ENCODE results near the gene CASZ1.

CASZ1 gene

DNA sequence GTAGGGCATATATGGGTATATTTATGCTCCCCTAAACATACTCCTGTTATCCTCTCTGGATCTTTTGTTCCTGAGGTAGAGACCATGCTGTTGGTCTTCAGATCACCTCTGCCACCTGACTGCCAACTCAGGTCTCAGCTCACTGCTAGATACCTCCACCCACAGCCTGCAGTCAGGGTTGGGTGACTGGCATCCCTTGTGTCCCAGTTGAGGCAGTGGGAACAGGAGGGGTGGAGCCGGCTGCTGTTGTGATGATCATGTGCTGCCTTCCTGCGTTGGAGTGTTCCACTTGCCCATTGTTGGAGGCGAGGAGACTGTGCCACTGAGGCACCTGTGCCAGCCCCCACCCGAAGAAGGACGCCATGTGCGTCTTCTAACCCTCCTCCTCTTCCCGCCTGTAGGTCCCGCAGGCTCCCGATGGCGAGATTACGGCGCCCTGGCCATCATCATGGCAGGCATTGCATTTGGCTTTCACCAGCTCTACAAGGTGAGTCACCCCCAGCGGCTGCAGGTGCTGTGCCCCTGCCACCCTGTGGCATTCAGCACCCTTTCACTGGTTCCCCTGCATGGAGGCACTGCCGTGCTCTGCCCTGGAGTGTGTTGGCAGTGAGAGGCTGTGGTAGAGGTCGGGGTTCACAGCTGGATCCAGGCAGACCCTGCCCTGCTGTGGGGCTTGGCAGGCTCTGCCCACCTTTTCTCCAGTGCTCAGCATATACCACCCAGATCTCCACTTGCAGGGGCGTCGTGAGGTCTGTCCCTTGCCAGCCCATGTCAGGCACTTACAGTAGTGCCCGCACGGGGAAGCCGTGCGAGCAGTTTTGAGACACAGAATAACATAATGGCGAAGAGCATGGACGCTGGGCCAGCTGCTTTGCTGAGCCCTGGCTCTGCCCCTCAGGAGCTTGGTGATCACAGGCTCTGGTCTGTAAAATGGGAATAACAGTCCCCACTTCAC is 178.2 kb downstream of the CASZ1 start:
- H3K36me3 ChIP-seq, result peaks cover 5% of the 10 kb centered on the region
- TF ChIP-seq, protein P1, sequence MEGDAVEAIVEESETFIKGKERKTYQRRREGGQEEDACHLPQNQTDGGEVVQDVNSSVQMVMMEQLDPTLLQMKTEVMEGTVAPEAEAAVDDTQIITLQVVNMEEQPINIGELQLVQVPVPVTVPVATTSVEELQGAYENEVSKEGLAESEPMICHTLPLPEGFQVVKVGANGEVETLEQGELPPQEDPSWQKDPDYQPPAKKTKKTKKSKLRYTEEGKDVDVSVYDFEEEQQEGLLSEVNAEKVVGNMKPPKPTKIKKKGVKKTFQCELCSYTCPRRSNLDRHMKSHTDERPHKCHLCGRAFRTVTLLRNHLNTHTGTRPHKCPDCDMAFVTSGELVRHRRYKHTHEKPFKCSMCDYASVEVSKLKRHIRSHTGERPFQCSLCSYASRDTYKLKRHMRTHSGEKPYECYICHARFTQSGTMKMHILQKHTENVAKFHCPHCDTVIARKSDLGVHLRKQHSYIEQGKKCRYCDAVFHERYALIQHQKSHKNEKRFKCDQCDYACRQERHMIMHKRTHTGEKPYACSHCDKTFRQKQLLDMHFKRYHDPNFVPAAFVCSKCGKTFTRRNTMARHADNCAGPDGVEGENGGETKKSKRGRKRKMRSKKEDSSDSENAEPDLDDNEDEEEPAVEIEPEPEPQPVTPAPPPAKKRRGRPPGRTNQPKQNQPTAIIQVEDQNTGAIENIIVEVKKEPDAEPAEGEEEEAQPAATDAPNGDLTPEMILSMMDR (IDR thresholded peaks at IDR 0.05), result no peak
- H3K27me3 ChIP-seq, result no peaks in the 10 kb centered on the region
- no peaks in the 10 kb centered on the region for H3K4me1 ChIP-seq (ENCODE audit: control insufficient read depth in 1 of 2, insufficient read depth in 1 of 2, low read depth in 1 of 2, low read length in 1 of 2)
- H3K27ac ChIP-seq, result no peak overlapping the region
- H3K4me3 ChIP-seq (ENCODE audit: low read depth in 1 of 2, low read length in 1 of 2), result no peak overlapping the region
- no peaks in the 10 kb centered on the region for H3K9me3 ChIP-seq

- Histone ChIP-seq H3K27ac (no peak overlapping the region), H3K4me1 (ENCODE audit: control insufficient read depth in 1 of 2, insufficient read depth in 1 of 2, low read depth in 1 of 2, low read length in 1 of 2) (no peaks in the 10 kb centered on the region), H3K36me3 (no peaks in the 10 kb centered on the region), H3K27me3 (no peaks in the 10 kb centered on the region), H3K9me3 (no peaks in the 10 kb centered on the region), H3K4me3 (ENCODE audit: low read depth in 1 of 2, low read length in 1 of 2) (no peak overlapping the region)
- TF ChIP-seq, protein P1 (IDR thresholded peaks at IDR 0.05), result no peak
Observed at GRCh38 chr1:10617318-10617717, 179.1 kb downstream of the CASZ1 start.

GRCh38 chr1:10616696-10617095 is 179.8 kb downstream of the CASZ1 start:
- no peak overlapping the region for H3K4me3 ChIP-seq (ENCODE audit: low read depth in 1 of 2, low read length in 1 of 2)
- no peaks in the 10 kb centered on the region for H3K9me3 ChIP-seq
- H3K4me1 ChIP-seq (ENCODE audit: control insufficient read depth in 1 of 2, insufficient read depth in 1 of 2, low read depth in 1 of 2, low read length in 1 of 2), result no peaks in the 10 kb centered on the region
- TF ChIP-seq, protein P1 (IDR thresholded peaks at IDR 0.05), result no peak
- H3K27ac ChIP-seq, result no peak overlapping the region
- no peaks in the 10 kb centered on the region for H3K36me3 ChIP-seq
- H3K27me3 ChIP-seq, result no peaks in the 10 kb centered on the region

GRCh38 chr1:10615932-10616671 is 180.3 kb downstream of the CASZ1 start:
- H3K9me3 ChIP-seq, result no peaks in the 10 kb centered on the region
- no peak overlapping the region for H3K27ac ChIP-seq
- H3K4me1 ChIP-seq (ENCODE audit: control insufficient read depth in 1 of 2, insufficient read depth in 1 of 2, low read depth in 1 of 2, low read length in 1 of 2), result no peaks in the 10 kb centered on the region
- H3K27me3 ChIP-seq, result no peaks in the 10 kb centered on the region
- H3K36me3 ChIP-seq, result no peaks in the 10 kb centered on the region
- no peak overlapping the region for H3K4me3 ChIP-seq (ENCODE audit: low read depth in 1 of 2, low read length in 1 of 2)
- TF ChIP-seq, protein P1 (IDR thresholded peaks at IDR 0.05), result no peak

DNA sequence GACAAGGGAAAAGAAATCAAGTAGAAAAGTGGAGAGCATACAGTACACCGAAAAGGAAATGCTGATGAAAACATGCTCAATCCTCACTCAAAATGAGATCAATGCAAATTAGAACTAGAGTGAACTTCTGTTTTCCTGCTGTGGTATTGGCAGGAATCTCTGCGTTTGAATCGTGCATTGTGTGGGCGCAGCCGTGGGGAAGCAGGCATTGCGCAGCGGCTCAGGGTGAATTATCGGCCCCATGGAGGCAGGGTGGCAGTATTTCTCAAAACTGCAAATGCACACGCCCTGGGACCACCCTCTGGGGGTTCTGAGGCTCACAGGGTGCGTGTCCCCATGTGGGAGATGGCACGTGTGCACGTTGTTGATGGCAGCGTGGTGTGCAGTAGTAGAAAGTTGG is 181.1 kb downstream of the CASZ1 start:
- TF ChIP-seq, protein P1 (IDR thresholded peaks at IDR 0.05), result no peak
- Histone ChIP-seq H3K27ac (no peak overlapping the region), H3K4me1 (ENCODE audit: control insufficient read depth in 1 of 2, insufficient read depth in 1 of 2, low read depth in 1 of 2, low read length in 1 of 2) (no peaks in the 10 kb centered on the region), H3K4me3 (ENCODE audit: low read depth in 1 of 2, low read length in 1 of 2) (no peak overlapping the region), H3K9me3 (no peaks in the 10 kb centered on the region), H3K36me3 (no peaks in the 10 kb centered on the region), H3K27me3 (no peaks in the 10 kb centered on the region)
